Panc1 (cell line): Measurements from ENCODE around the gene FUT4.

Experiments used
- POLR2AphosphoS5 ChIP-seq: IDR thresholded peaks from 2 replicates; pipeline ENCODE4 v1.6.1; 2012; ENCODE audit warnings: mild to moderate bottlenecking, low read depth, low read length, moderate library complexity
- SIN3A ChIP-seq: IDR thresholded peaks from 2 replicates; pipeline ENCODE4 v1.6.1; 2012; ENCODE audit warnings: low read depth, mild to moderate bottlenecking, low read length, moderate library complexity, borderline replicate concordance; ENCODE audit not compliant: insufficient read depth
- TCF7L2 ChIP-seq: IDR thresholded peaks from 2 replicates; pipeline ENCODE4 v1.6.1; 2011; ENCODE audit warnings: mild to moderate bottlenecking, low read depth, low read length, inconsistent platforms
- TF ChIP-seq, protein P1 (sequence below): fragments of 450-650 bp; IDR thresholded peaks from 2 replicates; pipeline ENCODE4 v1.5.1; 2017; ENCODE audit warnings: mild to moderate bottlenecking

DNA sequence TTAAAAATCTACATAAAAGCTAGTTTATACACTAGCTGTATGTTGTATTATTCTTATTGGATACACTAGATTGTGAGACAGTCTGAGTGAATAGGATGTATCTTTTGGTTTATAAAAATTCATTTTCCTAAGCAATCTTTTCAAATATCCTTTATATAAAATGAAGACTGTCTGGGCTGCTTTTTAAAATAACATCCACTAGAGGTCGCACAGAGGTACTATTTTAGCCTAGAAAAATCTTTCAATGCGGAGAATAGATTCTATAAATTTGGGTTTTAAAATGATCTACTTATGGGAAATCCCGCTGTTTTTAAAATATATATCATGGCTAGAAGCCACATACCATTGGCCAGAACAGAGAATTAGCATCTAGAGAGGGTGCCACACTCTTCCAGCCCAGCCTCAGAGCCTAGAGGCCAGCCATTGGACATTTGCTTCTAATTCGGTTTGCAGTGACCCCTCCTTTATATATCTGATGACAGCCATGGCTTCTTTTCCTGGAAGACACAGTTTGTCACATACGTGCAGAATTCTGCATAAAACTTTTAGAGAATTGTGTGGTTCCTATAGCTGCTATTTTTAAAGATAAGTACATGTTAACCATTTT, 24.1 kb upstream of the FUT4 start:
- TF ChIP-seq, protein P1, sequence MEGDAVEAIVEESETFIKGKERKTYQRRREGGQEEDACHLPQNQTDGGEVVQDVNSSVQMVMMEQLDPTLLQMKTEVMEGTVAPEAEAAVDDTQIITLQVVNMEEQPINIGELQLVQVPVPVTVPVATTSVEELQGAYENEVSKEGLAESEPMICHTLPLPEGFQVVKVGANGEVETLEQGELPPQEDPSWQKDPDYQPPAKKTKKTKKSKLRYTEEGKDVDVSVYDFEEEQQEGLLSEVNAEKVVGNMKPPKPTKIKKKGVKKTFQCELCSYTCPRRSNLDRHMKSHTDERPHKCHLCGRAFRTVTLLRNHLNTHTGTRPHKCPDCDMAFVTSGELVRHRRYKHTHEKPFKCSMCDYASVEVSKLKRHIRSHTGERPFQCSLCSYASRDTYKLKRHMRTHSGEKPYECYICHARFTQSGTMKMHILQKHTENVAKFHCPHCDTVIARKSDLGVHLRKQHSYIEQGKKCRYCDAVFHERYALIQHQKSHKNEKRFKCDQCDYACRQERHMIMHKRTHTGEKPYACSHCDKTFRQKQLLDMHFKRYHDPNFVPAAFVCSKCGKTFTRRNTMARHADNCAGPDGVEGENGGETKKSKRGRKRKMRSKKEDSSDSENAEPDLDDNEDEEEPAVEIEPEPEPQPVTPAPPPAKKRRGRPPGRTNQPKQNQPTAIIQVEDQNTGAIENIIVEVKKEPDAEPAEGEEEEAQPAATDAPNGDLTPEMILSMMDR = peak; percentile 86
- TF ChIP-seq POLR2AphosphoS5 (no peak), TCF7L2 (no peak), SIN3A (no peak)
